Endothelial cell of umbilical vein (primary cell): Measurements from ENCODE around the gene BHLHE23. TPM values are rescaled to one million over a fixed set of nuclear protein-coding genes. Genes with fewer than 3 reads are reported as not detected.

Source experiments
- BruUV-seq: library from RNA; stranded (reverse); fragments of 400-500 nt; replicated peaks from 2 replicates; lab custom pipeline; 2021; lab: Mats Ljungman, UMichigan
- CTCF ChIA-PET: fragments of 300-600, 350-600 bp; sonication (Branson Sonifier 250); formaldehyde crosslinking; loops from one replicate; lab custom pipeline; 2021; ENCODE audit warnings: antibody characterized with exemption, inconsistent platforms; lab: Charles Lee
- POLR2A ChIA-PET: fragments of 300-600, 350-600 bp; sonication (Branson Sonifier 250); formaldehyde crosslinking; loops from one replicate; lab custom pipeline; 2021; ENCODE audit warnings: antibody characterized with exemption, inconsistent platforms; lab: Charles Lee
- DNase-seq: peaks from one replicate; pipeline ENCODE4 v3.0.0-alpha.2; 2011; ENCODE audit warnings: low read depth, low spot score
- FAIRE-seq: peaks from 2 replicates; lab custom pipeline; 2011; peaks lifted over from hg19 to GRCh38; lab: Jason Lieb, UNC
- H2AFZ ChIP-seq: 2 replicates; pipeline ENCODE4 v1.6.0; 2012; ENCODE audit warnings: low read depth, low read length, control low read depth, inconsistent platforms
- H3K27ac ChIP-seq: 2 replicates; pipeline ENCODE4 v1.5.1; 2011; ENCODE audit warnings: low read depth, mild to moderate bottlenecking, control low read depth, low read length, moderate library complexity; ENCODE audit not compliant: insufficient read depth
- H3K27me3 ChIP-seq, 2 experiments: 2 replicates each; pipeline versions ENCODE4 v1.6.0 to v1.6.1; 2011; ENCODE audit warnings: low read length in 2 of 2, mixed read lengths in 1 of 2; ENCODE audit not compliant: control insufficient read depth in 2 of 2, insufficient read depth in 2 of 2
- H3K36me3 ChIP-seq, 2 experiments: 2 replicates in 1 of 2; 3 replicates in 1 of 2; pipeline ENCODE4 v1.5.1; 2011; ENCODE audit warnings: low read length in 2 of 2, mild to moderate bottlenecking in 1 of 2, moderate library complexity in 1 of 2; ENCODE audit not compliant: control insufficient read depth in 2 of 2, insufficient read depth in 2 of 2; ENCODE audit errors: extremely low read depth in 1 of 2
- H3K4me1 ChIP-seq: 3 replicates; pipeline ENCODE4 v1.5.1; 2011; ENCODE audit warnings: mild to moderate bottlenecking, low read length; ENCODE audit not compliant: control insufficient read depth, insufficient read depth; ENCODE audit errors: extremely low read depth
- H3K4me2 ChIP-seq: 2 replicates; pipeline ENCODE4 v1.6.1; 2011; ENCODE audit warnings: low read length, control low read depth, mixed read lengths; ENCODE audit not compliant: insufficient read depth
- H3K4me3 ChIP-seq, 3 experiments: fragments of 200-600 bp in 1 of 3; sonication (generic), shearing (Covaris generic) in 1 of 3; replicated peaks in 1 of 3; 2 replicates each; pipeline ENCODE4 v1.5.1; 2011 to 2016; ENCODE audit warnings: control low read depth in 3 of 3, low read length in 3 of 3, mild to moderate bottlenecking in 2 of 3, inconsistent platforms in 1 of 3, low read depth in 1 of 3, moderate library complexity in 1 of 3; ENCODE audit not compliant: insufficient read depth in 1 of 3
- H3K79me2 ChIP-seq: 2 replicates; pipeline ENCODE4 v1.6.0; 2012; ENCODE audit warnings: low read length, inconsistent platforms; ENCODE audit not compliant: control insufficient read depth, insufficient read depth
- H3K9ac ChIP-seq: replicated peaks from 2 replicates; pipeline ENCODE3; 2011; ENCODE audit warnings: low read length, control low read depth; ENCODE audit not compliant: insufficient read depth; ENCODE audit errors: extremely low read depth
- H3K9me1 ChIP-seq: replicated peaks from 3 replicates; pipeline ENCODE4 v1.6.0; 2011; ENCODE audit warnings: mild to moderate bottlenecking, low read length; ENCODE audit not compliant: control insufficient read depth, insufficient read depth; ENCODE audit errors: extremely low read depth
- H3K9me3 ChIP-seq: replicated peaks from 2 replicates; pipeline ENCODE4 v1.5.1; 2012; ENCODE audit warnings: low read length, inconsistent platforms; ENCODE audit not compliant: control insufficient read depth, insufficient read depth
- H4K20me1 ChIP-seq: replicated peaks from 2 replicates; pipeline ENCODE3; 2011; ENCODE audit warnings: mild to moderate bottlenecking, low read length; ENCODE audit not compliant: control insufficient read depth, insufficient read depth; ENCODE audit errors: extremely low read depth
- CTCF ChIP-seq, 2 donors: IDR thresholded peaks; 1 replicate in 1 of 2; 2 replicates in 1 of 2; pipeline ENCODE4 v1.5.1; 2011; ENCODE audit warnings: low read length in 2 of 2, mild to moderate bottlenecking in 2 of 2, moderate library complexity in 2 of 2, control low read depth in 1 of 2, inconsistent platforms in 1 of 2, low read depth in 1 of 2; ENCODE audit not compliant: insufficient read depth in 1 of 2; ENCODE audit errors: extremely low read depth in 1 of 2
- EZH2 ChIP-seq: IDR thresholded peaks from 2 replicates; pipeline ENCODE4 v1.6.1; 2012; ENCODE audit warnings: borderline replicate concordance, low read depth, mild to moderate bottlenecking, moderate library complexity, low read length, inconsistent platforms; ENCODE audit not compliant: severe bottlenecking
- FOS ChIP-seq: IDR thresholded peaks from 2 replicates; pipeline ENCODE4 v1.6.1; 2011; ENCODE audit warnings: mild to moderate bottlenecking, low read length, moderate library complexity, borderline replicate concordance; ENCODE audit not compliant: insufficient read depth
- GATA2 ChIP-seq: IDR thresholded peaks from 2 replicates; pipeline ENCODE4 v1.7.0; 2011; ENCODE audit warnings: low read depth, mild to moderate bottlenecking, moderate library complexity, mixed read lengths, low read length; ENCODE audit not compliant: insufficient read length, insufficient read depth
- JUN ChIP-seq: IDR thresholded peaks from 2 replicates; pipeline ENCODE4 v1.6.1; 2011; ENCODE audit warnings: borderline replicate concordance, low read depth; ENCODE audit not compliant: insufficient read length, insufficient read depth
- MAX ChIP-seq: IDR thresholded peaks from 2 replicates; pipeline ENCODE4 v1.6.1; 2011; ENCODE audit not compliant: insufficient read depth, insufficient read length
- MYC ChIP-seq: IDR thresholded peaks from one replicate; pipeline ENCODE4 v1.6.1; 2011; ENCODE audit warnings: mild to moderate bottlenecking, low read depth, low read length
- POLR2A ChIP-seq: IDR thresholded peaks from 2 replicates; pipeline ENCODE4 v1.6.1; 2012; ENCODE audit warnings: low read depth, mild to moderate bottlenecking, control low read depth, low read length
- POLR2AphosphoS5 ChIP-seq: IDR thresholded peaks from 2 replicates; pipeline ENCODE4 v1.6.1; 2012; ENCODE audit warnings: low read depth, mild to moderate bottlenecking, control low read depth, low read length, moderate library complexity; ENCODE audit not compliant: insufficient read depth
- dilution Hi-C: fragments of 300-500 bp; cut with MboI; formaldehyde crosslinking; loops from one replicate; pipeline ENCODE4 v1.15.0; 2019; ENCODE audit warnings: low sequenced_read_pairs; ENCODE audit not compliant: extremely low pct_ligation_motif_present
- intact Hi-C: fragments of 100-400 bp; cut with micrococcal nuclease; formaldehyde crosslinking; loops from one replicate; pipeline ENCODE4 v1.10.0; 2022
- polyA plus RNA-seq, 4 experiments: library from polyadenylated mRNA; depleted of rRNA in 3 of 4; stranded (reverse) in 3 of 4; unstranded in 1 of 4; fragments of >200 nt; gene quantifications; 2 replicates each; pipeline versions ENCODE4 v1.2.1 to v1.2.3, GENCODE V29; 2011 to 2012; ENCODE audit warnings: missing spikeins in 1 of 4
- total RNA-seq: library from RNA; stranded (reverse); gene quantifications from 2 replicates; pipeline ENCODE4 v1.2.3, GENCODE V29; 2021

Gene BHLHE23
- total and polyA plus RNA-seq, 2 donors (not counting 3 experiments of a cell fraction or from before 2014, with no cell fraction given) = not detected

GRCh38 chr20:63017076-63017825 lies 10.5 kb upstream of the BHLHE23 start:
- BruUV-seq = no TSS peak
- Histone ChIP-seq H3K4me3 (no peak overlapping the region), H3K9me1 (no peaks in the 10 kb centered on the region), H4K20me1 (no peaks in the 10 kb centered on the region), H3K27ac (no peak overlapping the region), H2AFZ (no peak overlapping the region), H3K9me3 (no peaks in the 10 kb centered on the region), H3K79me2 (no peaks in the 10 kb centered on the region), H3K36me3 (no peaks in the 10 kb centered on the region), H3K9ac (no peak overlapping the region), H3K4me1 (no peaks in the 10 kb centered on the region), H3K4me2 (no peak overlapping the region), H3K27me3 (peaks cover 24 to 27% of the 10 kb centered on the region in 2 experiments)
- no peak for TF ChIP-seq MAX
- no peak for TF ChIP-seq MYC
- no peak for TF ChIP-seq POLR2A
- TF ChIP-seq GATA2 = no peak
- POLR2A ChIA-PET = no interaction called here
- intact Hi-C loops (no loop called here), dilution Hi-C loops (no loop called here)
- FAIRE-seq (no peak), DNase-seq (no peak)
- CTCF ChIA-PET = no interaction called here

- FAIRE-seq = no peak
- H3K4me1 ChIP-seq = no peaks in the 10 kb centered on the region
- no peak for DNase-seq
- H3K4me2 ChIP-seq = no peak overlapping the region
- H3K9me1 ChIP-seq = no peaks in the 10 kb centered on the region
- no peak overlapping the region for H3K4me3 ChIP-seq
- no peaks in the 10 kb centered on the region for H3K9me3 ChIP-seq
- no peak overlapping the region for H3K27ac ChIP-seq
- BruUV-seq = no TSS peak
- TF ChIP-seq EZH2 = no peak
- no peak for TF ChIP-seq POLR2AphosphoS5
- TF ChIP-seq FOS = no peak
- no peak for TF ChIP-seq GATA2
- TF ChIP-seq POLR2A = no peak
- no peak for TF ChIP-seq JUN
- no peak for TF ChIP-seq MYC
- no peak for TF ChIP-seq MAX
- no peak for TF ChIP-seq CTCF (IDR thresholded peaks at IDR 0.05; ENCODE audit: extremely low read depth in 1 of 2, insufficient read depth in 1 of 2, low read depth in 1 of 2, low read length in 2 of 2)
- H3K36me3 ChIP-seq = no peaks in the 10 kb centered on the region
- dilution Hi-C loops = no loop called here
- H4K20me1 ChIP-seq = no peaks in the 10 kb centered on the region
- H3K27me3 ChIP-seq = peaks cover 27% of the 10 kb centered on the region in 2 experiments
- POLR2A ChIA-PET = no interaction called here
- intact Hi-C loops = no loop called here
- no peak overlapping the region for H3K9ac ChIP-seq
- CTCF ChIA-PET = no interaction called here
- H2AFZ ChIP-seq = no peak overlapping the region
- H3K79me2 ChIP-seq = no peaks in the 10 kb centered on the region
Observed at GRCh38 chr20:63016514-63017075, 9.8 kb upstream of the BHLHE23 start.
